Right lobe of liver (tissue), 4 donors: Measurements from ENCODE around the gene MTMR4.
A peak's percentile ranks its signal among the peaks of the same experiment; 100 is the strongest.

Experiments
- CTCF ChIP-seq, 4 donors: fragments of 200-600 bp in 3 of 4; fragments of 450-650 bp in 1 of 4; IDR thresholded peaks; one replicate each; pipeline versions ENCODE4 v1.5.1 to v1.8.0; 2016 to 2022; ENCODE audit warnings: antibody characterized with exemption in 4 of 4, mild to moderate bottlenecking in 2 of 4
- POLR2A ChIP-seq: fragments of 450-650 bp; IDR thresholded peaks from one replicate; pipeline ENCODE4 v1.6.1; 2017; ENCODE audit warnings: antibody characterized with exemption, mild to moderate bottlenecking
- donor health status: DM: no; HTN: no; CAD: no.
- donor health status: DM: no; HTN: no; CAD: no.
- donor health status: DM: no; HTN: yes; CAD: no.

- TF ChIP-seq CTCF (IDR thresholded peaks at IDR 0.05): no peak
- peak; percentile 69 for TF ChIP-seq POLR2A
These were observed 3.6 kb upstream of the MTMR4 start for GRCh38 chr17:58517928-58518609.
